ENCODE results near the gene TERT.
A peak's percentile ranks its signal among the peaks of the same experiment; 100 is the strongest.

Gene TERT

DNA sequence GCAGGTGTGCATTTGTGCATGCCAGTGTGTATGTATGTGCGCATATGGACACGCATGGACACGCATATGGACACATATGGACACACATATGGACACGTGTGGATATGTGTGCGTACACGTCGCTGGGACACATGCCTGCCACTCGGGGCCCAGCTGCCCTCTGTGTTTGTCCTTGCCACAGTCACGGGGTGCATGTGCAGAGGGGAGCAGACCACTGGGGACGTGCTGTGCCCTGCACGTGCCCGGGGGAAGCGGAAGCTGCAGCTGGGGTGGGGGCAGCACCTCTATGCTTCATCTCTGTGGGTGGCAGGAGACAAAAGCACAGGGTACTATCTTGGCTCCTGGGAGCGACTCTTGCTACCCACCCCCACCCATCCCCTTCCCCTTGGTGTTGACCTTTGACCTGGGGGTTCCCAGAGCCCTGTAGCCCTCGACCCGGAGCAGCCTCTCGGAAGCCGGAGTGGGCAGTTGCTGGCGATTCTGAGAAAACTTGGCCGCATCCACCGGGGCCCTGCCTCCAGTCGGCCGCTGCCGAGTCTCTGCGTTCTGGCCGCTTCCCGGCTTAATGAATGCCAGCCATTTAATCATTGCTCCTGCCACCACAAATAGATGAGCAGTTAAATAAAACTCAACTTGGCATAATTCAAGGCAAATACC, 72.1 kb downstream of the TERT start:
- H3K4me3 ChIP-seq (ENCODE audit: low read depth, low read length) = no peak overlapping the region
- no peaks in the 10 kb centered on the region for H3K36me3 ChIP-seq
- no peaks in the 10 kb centered on the region for H3K9me3 ChIP-seq (ENCODE audit: severe bottlenecking)
- H3K27me3 ChIP-seq (ENCODE audit: insufficient read depth, low read depth, severe bottlenecking) = no peaks in the 10 kb centered on the region
- H3K27ac ChIP-seq = no peak overlapping the region
- TF ChIP-seq CTCF (IDR thresholded peaks at IDR 0.05; ENCODE audit: low read depth, low read length) = no peak
- DNase-seq = no peak

- no peak overlapping the region for H3K4me3 ChIP-seq (ENCODE audit: low read depth, low read length)
- no peaks in the 10 kb centered on the region for H3K36me3 ChIP-seq
- no peak for TF ChIP-seq CTCF (IDR thresholded peaks at IDR 0.05; ENCODE audit: low read depth, low read length)
- H3K27ac ChIP-seq = no peak overlapping the region
- H3K9me3 ChIP-seq (ENCODE audit: severe bottlenecking) = no peaks in the 10 kb centered on the region
- DNase-seq = no peak
- H3K27me3 ChIP-seq (ENCODE audit: insufficient read depth, low read depth, severe bottlenecking) = no peaks in the 10 kb centered on the region
These were observed 72.7 kb downstream of the TERT start for GRCh38 chr5:1222147-1222546.

DNA sequence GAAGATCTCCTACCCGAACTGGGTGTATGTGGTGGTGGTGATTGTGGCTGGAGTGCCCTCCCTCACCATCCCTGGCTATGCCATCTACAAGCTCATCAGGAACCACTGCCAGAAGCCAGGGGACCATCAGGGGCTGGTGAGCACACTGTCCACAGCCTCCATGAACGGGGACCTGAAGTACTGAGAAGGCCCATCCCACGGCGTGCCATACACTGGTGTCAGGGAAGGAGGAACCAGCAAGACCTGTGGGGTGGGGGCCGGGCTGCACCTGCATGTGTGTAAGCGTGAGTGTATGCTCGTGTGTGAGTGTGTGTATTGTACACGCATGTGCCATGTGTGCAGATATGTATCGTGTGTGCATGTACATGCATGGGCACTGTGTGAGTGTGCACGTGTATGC, 73.1 kb downstream of the TERT start:
- DNase-seq = no peak
- H3K4me3 ChIP-seq (ENCODE audit: low read depth, low read length) = no peak overlapping the region
- TF ChIP-seq CTCF (IDR thresholded peaks at IDR 0.05; ENCODE audit: low read depth, low read length) = no peak
- H3K27ac ChIP-seq = peak overlapping the region; percentile 4; the same call in 1 of the 2 replicates
- no peaks in the 10 kb centered on the region for H3K27me3 ChIP-seq (ENCODE audit: insufficient read depth, low read depth, severe bottlenecking)
- no peaks in the 10 kb centered on the region for H3K9me3 ChIP-seq (ENCODE audit: severe bottlenecking)
- no peaks in the 10 kb centered on the region for H3K36me3 ChIP-seq

GRCh38 chr5:1220831-1221230, 74.0 kb downstream of the TERT start:
- Histone ChIP-seq H3K9me3 (ENCODE audit: severe bottlenecking) (peaks cover 3% of the 10 kb centered on the region), H3K4me3 (ENCODE audit: low read depth, low read length) (no peak overlapping the region), H3K36me3 (no peaks in the 10 kb centered on the region), H3K27me3 (ENCODE audit: insufficient read depth, low read depth, severe bottlenecking) (no peaks in the 10 kb centered on the region), H3K27ac (peak overlapping the region; percentile 41; the same call in 1 of the 2 replicates)
- no peak for TF ChIP-seq CTCF (IDR thresholded peaks at IDR 0.05; ENCODE audit: low read depth, low read length)
- DNase-seq = peak; percentile 90

DNA sequence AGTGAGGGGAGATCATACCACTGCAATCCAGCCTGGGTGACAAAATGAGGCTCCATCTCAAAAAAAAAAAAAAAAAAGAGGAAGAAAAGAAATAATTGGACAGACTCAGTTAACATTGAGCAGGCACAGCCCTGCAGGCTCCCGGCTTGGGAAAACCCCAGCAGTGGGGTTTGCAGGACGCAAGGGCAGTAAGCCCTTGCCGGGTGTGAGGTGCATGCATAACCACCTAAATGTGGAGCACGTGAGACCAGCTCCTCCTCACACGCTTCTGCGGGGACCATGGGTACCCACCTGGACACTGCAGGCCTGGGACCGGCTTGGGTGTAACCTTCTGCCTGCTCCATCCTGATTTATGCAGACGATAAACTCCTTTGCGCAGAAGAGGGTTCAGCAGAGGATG, 74.5 kb downstream of the TERT start:
- no peak for DNase-seq
- H3K9me3 ChIP-seq (ENCODE audit: severe bottlenecking) = peaks cover 7% of the 10 kb centered on the region
- TF ChIP-seq CTCF (IDR thresholded peaks at IDR 0.05; ENCODE audit: low read depth, low read length) = no peak
- H3K27me3 ChIP-seq (ENCODE audit: insufficient read depth, low read depth, severe bottlenecking) = no peaks in the 10 kb centered on the region
- no peaks in the 10 kb centered on the region for H3K36me3 ChIP-seq
- H3K27ac ChIP-seq = peak overlapping the region; percentile 41; the same call in 1 of the 2 replicates
- H3K4me3 ChIP-seq (ENCODE audit: low read depth, low read length) = no peak overlapping the region

DNA sequence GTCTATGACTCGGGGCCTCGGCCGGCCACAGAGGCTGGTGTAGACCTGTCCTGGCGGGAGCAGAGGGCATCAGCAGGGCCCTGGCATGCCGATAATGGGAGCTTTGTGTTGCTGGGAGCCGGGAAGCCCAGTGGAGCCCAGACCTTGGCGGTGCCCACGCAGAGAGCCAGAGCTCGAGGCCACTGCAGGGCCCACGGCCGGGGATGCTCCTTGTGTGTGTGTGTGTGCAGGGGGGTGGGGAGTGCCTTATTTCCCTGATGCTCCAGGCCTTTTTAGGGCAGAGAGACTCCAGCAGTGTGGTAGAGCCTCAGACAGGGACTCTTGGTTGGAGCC, 75.1 kb downstream of the TERT start:
- no peaks in the 10 kb centered on the region for H3K27me3 ChIP-seq (ENCODE audit: insufficient read depth, low read depth, severe bottlenecking)
- no peak for TF ChIP-seq CTCF (IDR thresholded peaks at IDR 0.05; ENCODE audit: low read depth, low read length)
- H3K36me3 ChIP-seq = no peaks in the 10 kb centered on the region
- no peak for DNase-seq
- H3K9me3 ChIP-seq (ENCODE audit: severe bottlenecking) = peaks cover 7% of the 10 kb centered on the region
- no peak overlapping the region for H3K4me3 ChIP-seq (ENCODE audit: low read depth, low read length)
- H3K27ac ChIP-seq = no peak overlapping the region
